Esophagus muscularis mucosa (tissue), 4 donors: Measurements from ENCODE around the gene OR2T27.
"Not testable (repeated sequence)": the region's sequence is repeated elsewhere in the genome, so short reads cannot be mapped to it uniquely, and the experiment has no call there.

Experiments
- EP300 ChIP-seq: sonication (generic); formaldehyde crosslinking; IDR thresholded peaks from one replicate; pipeline ENCODE4 v1.6.1; 2017; ENCODE audit warnings: antibody characterized with exemption
- POLR2A ChIP-seq: fragments of 450-650 bp; IDR thresholded peaks from one replicate; pipeline ENCODE4 v1.6.1; 2017; ENCODE audit warnings: antibody characterized with exemption, moderate library complexity, mild to moderate bottlenecking, low read depth
- POLR2AphosphoS5 ChIP-seq, 2 donors: sonication (generic); formaldehyde crosslinking; IDR thresholded peaks; one replicate each; pipeline ENCODE4 v1.6.1; 2017; ENCODE audit warnings: antibody characterized with exemption in 2 of 2
- TF ChIP-seq, protein P1 (sequence below), 3 experiments: fragments of 200-600 bp in 2 of 3; fragments of 450-650 bp in 1 of 3; sonication (generic) in 2 of 3; IDR thresholded peaks; one replicate each; pipeline ENCODE4 v1.5.1; 2017 to 2019; ENCODE audit warnings: antibody characterized with exemption in 3 of 3, mild to moderate bottlenecking in 2 of 3, moderate library complexity in 1 of 3

GRCh38 chr1:248640906-248641305, 14.4 kb downstream of the OR2T27 start:
- not testable (repeated sequence) for TF ChIP-seq POLR2A; EP300; POLR2AphosphoS5 (IDR thresholded peaks at IDR 0.05)
- TF ChIP-seq, protein P1, sequence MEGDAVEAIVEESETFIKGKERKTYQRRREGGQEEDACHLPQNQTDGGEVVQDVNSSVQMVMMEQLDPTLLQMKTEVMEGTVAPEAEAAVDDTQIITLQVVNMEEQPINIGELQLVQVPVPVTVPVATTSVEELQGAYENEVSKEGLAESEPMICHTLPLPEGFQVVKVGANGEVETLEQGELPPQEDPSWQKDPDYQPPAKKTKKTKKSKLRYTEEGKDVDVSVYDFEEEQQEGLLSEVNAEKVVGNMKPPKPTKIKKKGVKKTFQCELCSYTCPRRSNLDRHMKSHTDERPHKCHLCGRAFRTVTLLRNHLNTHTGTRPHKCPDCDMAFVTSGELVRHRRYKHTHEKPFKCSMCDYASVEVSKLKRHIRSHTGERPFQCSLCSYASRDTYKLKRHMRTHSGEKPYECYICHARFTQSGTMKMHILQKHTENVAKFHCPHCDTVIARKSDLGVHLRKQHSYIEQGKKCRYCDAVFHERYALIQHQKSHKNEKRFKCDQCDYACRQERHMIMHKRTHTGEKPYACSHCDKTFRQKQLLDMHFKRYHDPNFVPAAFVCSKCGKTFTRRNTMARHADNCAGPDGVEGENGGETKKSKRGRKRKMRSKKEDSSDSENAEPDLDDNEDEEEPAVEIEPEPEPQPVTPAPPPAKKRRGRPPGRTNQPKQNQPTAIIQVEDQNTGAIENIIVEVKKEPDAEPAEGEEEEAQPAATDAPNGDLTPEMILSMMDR (IDR thresholded peaks at IDR 0.05): not testable (repeated sequence)
